Hindlimb muscle (tissue), 1 donor: ENCODE measurements around the gene COX6B2. TPM values are rescaled to one million over a fixed set of nuclear protein-coding genes. Genes with fewer than 3 reads are reported as not detected.
A peak's percentile ranks its signal among the peaks of the same experiment; 100 is the strongest.

ENCODE experiments used
- DNase-seq: peaks from one replicate; pipeline ENCODE4 v3.0.0-alpha.2; 2013
- polyA plus RNA-seq: library from polyadenylated mRNA; unstranded; fragments of 120-200 nt; gene quantifications from one replicate; pipeline ENCODE4 v1.2.1, GENCODE V29; 2013; ENCODE audit not compliant: insufficient read length

The COX6B2 gene
- polyA plus RNA-seq, 1 donor: 0.65 TPM

DNA sequence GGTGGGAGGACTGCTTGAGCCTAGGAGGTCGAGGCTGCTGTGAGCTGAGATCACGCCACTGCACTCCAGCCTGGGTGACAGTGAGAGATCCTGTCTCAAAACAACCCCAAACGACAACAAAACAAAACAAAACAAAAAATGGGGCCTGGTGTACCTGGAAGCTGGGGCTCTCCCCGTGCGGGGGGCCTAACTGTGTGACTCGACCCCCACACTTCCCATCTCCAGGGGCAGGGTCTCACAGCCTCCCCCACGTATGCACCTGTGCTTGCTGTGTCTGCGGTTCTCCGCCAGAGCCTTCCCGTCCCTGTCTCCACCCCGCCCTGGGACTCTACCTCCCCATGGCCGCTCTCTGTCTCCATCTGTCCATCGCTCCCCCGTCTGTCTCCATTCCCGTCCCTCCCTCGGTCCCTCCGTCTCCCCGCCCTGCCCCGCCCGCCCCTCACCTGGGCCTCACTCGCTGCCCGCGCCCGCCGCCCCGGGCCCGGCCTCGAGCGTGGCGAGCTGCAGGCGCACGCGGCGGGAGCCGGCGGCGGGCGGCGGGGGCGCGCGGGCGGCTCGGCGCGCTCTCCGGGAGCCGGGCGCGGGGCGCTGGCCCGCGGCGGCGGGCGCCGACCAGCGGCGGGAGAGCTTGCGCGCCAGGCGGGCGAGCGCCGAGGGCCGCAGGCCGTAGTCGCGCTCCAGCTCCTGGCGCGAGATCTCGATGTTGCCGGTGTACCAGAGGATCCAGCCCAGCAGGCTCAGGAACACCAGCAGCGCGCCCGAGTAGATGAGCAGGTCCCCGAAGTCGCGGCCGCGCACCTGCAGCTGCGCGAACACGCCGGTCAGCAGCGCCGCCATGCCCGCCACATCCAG, 29.0 kb upstream of the COX6B2 start:
- DNase-seq: peak; percentile 68

DNA sequence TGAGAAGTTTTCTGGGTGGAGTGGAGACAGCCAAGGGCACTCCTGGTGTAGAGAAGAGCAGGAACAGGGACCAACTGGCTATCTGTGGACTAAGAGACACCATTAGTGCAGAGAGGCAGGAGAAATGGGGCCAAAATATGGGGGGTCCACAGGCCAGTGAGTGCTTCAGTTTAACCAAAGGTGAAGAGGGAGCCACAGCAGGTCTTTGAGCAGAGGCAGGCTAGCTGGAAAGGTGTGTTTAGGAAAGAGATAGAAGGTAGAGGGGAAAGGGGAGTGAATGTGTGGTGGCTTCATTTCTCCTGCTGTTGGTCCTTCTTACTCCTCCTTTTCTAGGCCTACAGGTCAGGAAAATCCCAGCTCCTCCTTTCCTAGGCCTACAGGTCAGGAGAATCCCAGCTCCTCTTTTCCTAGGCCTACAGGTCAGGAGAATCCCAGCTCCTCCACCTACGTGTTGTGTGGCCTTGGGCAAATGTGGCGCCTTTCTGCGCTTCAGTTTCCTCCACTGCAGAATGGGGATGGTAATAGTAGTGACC, 28.1 kb upstream of the COX6B2 start:
- DNase-seq: no peak

DNA sequence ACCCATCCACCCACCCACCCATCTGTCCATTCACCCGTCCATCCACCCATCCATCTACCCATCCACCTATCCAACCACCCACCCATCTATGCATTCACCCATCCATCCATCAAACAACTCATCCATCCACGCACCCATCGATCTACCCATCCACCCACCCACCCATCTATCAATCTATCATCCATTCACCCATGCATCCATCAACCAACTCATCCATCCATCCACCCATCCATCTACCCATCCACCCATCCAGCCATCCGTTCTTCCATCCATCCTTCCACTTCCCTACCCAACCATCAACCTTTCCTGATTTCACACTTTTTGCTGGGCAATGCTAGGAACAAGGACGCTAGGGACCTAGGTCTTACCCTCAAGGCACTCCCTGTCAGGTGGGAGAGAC, 27.5 kb upstream of the COX6B2 start:
- DNase-seq: no peak

DNA sequence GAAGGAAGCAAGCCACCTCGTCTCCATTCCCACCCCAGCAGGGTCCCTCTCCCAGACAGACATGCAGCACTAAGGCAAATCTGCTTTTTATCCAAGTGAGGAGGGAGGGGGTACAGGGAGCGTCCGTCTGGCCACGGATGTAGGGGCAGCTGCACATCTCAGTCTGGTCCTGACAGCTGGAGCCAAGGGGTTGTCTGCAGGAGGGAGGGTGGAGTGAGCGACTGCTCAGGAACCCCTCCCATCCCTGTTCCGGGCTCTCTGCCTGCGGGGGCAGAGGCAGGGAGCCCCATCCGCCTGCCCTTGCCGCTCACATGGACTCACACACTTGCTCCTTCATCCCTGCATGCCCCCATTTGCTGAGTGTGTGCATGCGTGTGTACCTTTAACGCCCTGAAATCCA, 24.7 kb upstream of the COX6B2 start:
- DNase-seq: peak; percentile 58

DNA sequence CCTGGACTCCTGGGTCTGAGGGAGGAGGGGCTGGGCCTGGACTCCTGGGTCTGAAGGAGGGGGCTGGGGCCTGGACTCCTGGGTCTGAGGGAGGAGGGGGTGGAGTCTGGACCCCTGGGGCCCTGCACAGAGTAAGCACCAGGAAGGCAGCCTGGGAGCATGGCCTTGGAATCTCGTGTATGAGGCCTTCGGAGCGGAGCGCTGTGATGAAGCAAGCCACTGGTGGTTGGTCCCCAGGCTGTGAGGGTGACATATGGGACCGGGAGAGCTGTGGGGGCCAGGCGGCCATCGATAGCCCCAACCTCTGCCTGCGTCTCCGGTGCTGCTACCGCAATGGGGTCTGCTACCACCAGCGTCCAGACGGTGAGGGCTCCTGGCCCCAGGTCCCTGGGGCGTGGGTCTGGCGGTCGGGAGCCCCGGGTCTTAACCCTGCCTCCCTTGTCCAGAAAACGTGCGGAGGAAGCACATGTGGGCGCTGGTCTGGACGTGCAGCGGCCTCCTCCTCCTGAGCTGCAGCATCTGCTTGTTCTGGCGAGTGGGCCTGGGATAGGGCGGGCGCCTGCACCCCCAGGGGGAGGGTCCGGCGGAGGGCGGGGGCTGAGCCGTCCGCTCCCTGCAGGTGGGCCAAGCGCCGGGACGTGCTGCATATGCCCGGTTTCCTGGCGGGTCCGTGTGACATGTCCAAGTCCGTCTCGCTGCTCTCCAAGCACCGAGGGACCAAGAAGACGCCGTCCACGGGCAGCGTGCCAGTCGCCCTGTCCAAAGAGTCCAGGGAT, 23.0 kb upstream of the COX6B2 start:
- no peak for DNase-seq

DNA sequence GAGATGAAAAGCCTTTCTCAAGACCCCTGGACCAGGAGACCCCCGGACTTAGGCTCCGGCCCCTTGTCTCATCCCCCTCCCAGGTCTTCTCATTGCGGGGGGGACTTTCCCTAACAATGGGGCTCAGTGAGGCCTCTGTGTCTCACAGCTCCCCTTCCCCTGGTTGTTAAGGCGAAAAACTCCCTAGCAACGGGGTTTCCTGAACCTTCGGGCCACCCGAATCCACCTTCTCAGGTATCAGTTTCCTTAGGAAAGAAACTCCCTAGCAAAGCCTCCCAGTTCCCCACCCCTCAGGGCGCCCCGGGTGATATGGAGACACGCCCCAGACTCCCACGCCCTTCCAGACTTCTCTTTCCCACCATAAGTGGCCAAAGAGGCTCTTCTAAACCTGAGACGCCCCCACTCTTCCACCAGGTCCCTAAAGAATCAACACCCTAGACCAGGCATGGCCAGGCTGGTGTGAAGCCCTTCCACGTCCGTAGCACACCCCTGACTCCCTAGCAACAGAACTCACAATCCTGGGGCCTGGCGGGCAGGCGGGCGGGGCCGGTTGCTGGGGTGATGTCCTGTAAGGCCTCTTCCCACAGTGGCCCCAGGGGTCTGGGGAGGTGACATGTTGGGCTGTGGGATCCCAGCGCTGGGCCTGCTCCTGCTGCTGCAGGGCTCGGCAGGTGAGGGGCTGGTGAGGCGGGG, 21.9 kb upstream of the COX6B2 start, which contains the start of gene TMEM190:
Gene TMEM190, plus strand, starts transcription at position 586 of the 693 bp plus-strand sequence. Its CDS starts 28 bp downstream, at position 614.
- no peak for DNase-seq

DNA sequence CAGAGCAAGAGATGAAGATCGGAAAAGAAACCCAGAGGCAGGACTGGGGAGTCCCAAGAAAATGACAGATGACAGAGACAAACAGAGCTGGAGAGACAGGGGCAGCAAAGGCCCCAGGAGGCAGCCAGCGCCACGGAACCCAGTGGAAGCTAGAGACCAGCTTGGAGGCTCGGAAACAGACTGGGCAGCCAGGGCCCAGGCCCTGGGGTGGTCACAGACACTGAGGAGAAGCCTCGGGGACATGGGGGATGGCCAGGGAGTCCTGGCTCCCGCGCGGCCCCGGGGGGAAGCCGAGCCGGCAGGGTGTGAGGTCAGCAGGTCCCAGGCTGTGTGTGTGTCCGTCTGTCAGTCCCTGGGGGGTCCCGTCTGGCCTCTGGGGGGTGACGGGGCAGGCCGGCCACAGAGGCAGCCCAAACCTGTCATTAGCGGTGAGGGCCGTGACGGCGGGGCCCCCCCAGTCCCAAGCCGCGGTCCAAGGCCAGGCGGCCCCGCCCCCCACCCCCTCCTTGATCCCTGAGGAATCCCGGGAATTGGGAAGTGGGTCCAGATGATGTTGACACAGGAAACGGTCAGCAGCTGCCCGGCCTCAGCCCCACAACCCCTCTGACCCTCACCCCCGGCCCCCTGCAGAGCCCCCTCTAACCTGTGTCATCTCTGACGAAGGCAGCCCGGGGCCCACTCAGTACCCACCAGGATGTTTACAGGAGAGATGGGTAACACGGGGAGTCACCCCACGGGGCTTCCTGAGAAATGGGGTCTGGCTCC, 19.7 kb upstream of the COX6B2 start:
- no peak for DNase-seq

DNA sequence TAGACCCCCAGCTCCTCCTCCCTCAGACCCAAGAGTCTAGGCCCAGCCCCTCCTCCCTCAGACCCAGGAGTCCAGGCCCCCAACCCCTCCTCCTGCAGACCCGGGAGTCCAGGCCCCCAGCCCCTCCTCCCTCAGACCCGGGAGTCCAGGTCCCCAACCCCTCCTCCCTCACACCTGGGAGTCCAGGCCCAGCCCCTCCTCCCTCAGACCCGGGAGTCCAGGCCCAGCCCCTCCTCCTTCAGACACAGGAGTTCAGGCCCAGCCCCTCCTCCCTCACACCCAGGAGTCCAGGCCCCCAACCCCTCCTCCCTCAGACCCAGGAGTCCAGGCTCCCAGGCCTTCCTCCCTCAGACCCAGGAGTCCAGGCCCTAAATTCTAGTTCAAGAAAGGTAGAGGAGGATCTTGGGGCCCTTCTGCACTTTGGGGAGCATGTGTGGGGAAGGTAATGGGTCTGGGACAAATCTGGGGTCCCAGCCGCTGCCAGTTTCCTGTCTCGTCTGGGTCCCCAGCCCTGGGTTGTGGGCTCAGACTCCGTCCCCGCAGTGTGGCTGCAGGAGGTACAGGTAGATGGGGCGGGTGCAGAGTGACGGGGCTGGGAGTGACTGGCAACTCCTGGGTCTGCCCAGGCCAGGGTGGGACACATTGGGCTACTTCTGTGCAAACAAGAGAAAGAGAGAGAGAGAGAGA, 18.9 kb upstream of the COX6B2 start:
- no peak for DNase-seq

DNA sequence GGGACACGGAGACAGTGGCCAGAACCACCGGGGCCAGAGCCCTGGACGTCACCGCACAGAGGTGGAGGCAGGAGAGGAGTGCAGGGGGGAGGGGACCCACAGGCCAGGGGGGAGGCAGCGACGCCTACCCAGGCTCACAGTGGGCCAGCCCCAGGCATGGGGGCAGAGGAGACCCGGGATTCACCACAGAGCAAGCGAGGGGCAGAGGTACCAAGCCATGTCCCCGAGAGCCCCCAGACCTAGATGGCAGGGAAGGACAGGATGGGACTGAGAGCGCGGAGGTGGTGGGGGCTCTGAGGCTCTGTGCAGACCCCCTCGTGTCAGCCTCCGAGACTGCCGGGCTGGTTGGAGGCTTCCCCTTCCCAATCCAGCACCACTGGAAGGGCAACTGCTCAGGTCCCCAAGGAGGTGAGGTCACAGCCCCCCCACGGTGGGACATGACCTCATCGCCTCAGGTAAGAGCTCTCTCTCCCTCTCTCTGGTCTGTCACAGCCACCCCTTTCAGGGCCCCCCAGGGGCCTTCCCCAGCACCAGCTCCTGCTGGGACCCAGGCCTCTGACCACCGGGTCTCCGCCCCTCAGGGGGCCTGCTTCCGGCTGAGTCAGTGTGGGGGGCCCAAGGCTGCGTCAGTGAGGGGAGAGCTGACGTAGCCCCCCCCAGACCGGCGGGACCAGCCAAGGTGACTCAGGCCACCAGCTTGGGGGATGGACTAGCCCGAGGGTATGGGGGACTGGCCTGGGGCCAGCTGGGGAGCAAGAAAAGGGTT, 18.0 kb upstream of the COX6B2 start:
- DNase-seq: no peak

DNA sequence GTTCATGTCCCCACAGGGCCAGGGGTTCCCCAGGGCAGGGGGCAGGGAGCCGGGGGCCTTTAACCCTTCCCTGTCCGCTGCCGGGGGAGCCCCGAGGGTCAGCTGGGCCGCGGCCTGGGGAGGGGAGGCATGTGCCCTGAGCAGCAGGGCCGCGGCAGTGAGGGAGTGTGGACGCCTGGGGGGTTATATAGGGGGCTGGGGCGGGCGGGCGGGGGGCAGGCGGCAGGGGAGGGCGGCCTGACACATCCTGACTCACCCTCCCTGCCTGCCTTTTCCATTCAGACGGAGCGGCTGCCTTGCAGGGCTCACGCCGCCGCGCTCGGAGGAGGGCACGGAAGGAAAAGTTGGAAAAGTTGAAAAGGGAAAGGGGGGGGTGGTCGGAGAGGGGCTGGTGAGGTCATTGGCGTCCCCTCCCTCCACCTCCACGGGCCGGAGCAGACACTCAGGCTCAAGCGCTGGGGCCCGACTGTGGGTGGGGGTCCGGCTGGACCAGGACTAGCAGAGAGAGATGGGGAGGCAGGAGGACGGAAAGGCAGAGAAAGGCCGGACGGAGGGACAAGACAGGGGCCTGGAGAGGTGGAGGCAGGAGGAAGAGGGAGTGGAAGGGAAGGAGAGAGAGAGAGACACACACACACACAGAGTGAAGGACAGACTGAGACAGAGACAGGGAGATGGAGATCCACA, 15.9 kb upstream of the COX6B2 start, which contains the start of gene IL11:
Gene IL11, minus strand, starts transcription at position 159 of the 684 bp plus-strand sequence. Its CDS starts 153 bp downstream, at position 6.
- no peak for DNase-seq

DNA sequence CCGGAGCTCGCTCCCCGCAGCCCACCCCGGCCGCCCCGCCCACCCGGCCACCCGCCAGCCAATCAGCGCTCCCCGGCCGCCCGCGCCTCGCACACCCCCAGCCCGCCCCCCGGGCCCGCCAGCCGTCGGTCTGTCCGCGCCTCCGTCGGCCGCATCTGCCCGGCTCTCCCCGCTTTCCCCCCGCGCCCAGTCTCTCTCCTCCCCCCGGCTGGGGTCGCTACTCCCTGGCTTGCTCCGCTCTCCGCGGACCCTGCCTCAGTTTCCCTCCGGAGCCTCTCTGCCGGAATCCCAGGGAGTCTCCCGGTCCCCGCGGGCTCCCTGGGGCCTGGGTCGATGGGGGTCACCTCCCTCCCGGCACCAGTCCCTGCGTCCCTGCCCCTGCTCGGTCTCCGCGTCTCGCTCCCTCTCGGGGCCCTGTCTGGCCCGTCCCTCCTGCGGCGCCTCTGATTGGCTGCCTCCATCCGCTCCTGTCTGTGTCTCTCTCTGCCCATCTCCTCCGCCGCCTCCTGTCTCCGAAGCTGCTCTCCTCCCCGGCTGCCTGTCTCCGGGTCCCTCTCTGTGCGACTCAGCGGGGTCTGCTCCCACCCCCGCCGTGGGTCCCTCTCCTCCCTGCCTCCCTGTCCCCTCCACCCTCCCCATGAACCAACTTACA, 15.3 kb upstream of the COX6B2 start:
- no peak for DNase-seq

DNA sequence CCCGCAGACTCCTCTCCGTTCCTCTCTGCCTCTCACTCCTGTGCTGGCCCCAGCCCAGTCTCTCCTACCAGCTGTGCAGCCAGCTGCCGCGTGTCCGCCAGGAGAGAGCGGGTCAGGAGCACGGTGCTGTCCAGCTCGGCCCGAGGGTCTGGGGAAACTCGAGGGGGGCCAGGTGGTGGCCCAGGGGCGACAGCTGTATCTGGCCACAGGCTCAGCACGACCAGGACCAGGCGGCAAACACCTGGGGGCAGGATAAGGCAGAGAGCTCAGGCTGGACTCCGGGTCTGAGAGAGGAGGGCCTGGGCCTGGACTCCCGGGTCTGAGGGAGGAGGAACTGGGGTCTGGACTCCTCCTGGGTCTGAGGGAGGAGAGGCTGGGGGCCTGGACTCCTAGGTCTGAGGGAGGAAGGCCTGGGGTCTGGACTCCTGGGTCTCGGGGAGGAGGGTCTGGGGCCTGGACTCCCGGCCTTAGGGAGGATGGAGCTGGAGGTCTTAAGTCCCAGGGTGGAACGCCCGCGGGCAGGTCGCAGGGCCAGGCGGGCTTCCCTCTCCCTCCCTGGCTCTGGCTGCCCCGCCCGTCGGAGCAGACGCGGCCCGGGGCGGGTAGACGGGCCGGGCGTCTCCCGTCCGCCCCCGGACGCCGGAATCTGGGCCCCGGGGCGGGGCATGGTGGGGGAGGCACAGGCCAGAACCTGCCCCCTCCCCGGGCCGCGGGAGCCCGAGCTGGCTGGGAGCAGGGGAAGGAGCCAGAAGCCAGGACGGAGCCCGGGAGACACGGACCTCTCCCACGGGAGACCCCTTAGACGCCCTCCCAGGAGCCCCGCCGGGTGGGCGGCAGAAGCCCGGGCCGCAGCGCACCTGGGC, 14.4 kb upstream of the COX6B2 start:
- DNase-seq: no peak

DNA sequence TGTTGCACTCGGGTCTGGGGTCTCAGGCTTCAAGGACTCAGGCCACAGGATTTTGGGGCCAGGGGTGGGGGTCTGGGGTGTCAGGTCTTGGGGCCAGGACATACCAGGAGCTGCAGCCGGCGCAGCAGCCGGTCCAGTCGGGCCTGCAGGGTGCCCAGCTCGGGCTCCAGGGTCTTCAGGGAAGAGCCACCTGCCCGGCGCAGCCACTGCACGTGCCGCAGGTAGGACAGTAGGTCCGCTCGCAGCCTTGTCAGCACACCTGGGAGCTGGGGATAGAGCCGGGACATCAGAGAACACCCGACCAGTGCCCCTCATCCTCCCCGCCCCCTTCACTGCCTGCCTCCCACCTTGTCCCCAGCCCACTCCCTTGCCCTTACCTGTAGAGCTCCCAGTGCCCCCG, 13.6 kb upstream of the COX6B2 start:
- no peak for DNase-seq

DNA sequence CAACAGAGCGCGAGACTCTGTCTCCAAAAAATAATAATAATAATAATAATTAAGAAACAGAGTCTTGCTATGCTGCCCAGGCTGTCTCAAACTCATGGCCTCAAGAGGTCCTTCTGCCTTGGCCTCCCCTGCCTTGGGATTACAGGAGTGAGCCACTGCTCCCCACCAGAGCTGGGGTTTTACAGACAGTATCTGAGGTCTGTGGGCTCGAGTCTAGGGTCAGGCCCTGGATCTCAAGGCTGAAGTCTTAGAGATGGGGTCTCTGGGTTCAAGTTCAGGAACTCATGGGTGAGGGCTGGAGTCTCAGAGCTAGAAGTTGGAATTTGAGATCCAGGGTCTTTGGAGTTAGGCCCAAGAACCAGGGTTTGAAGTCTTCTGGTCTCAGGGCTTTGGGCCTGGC, 12.3 kb upstream of the COX6B2 start:
- no peak for DNase-seq

DNA sequence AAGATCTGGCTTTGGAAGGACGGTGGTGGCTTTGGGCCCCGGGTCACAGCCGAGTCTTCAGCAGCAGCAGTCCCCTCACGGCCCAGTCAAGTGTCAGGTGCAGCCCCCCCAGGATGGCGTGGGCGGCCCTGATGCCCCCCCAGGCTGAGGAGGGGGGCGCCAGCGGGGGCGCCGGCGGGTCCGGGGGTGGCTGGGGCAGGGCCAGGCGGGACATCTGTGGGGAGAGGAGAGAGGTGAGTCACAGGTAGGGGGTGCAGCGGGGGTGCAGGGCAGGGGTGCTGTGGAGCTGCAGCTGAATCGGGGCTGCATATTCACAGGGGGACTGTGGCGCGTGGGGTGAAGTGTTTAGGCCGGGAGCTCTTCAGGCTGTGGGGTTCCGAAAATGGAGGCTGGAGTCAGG, 11.4 kb upstream of the COX6B2 start:
- no peak for DNase-seq

DNA sequence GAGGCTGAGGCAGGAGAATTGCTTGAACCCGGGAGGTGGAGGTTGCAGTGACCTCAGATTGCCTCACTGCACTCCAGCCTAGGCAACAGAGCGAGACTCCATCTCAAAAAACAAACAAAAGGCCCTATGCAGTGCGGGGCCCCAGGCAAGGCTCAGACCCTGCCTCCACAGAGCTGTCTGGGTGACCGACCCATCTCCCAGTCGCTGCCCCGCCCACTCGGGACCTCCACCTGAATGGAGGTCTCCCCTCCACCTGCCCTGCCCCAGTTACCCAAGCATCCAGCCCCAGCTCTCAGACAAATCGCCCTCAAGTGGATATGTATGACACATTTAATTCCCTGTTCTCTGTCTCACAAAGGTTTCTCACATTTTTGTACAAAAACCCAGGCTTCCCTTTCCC, 10.7 kb upstream of the COX6B2 start:
- DNase-seq: no peak

DNA sequence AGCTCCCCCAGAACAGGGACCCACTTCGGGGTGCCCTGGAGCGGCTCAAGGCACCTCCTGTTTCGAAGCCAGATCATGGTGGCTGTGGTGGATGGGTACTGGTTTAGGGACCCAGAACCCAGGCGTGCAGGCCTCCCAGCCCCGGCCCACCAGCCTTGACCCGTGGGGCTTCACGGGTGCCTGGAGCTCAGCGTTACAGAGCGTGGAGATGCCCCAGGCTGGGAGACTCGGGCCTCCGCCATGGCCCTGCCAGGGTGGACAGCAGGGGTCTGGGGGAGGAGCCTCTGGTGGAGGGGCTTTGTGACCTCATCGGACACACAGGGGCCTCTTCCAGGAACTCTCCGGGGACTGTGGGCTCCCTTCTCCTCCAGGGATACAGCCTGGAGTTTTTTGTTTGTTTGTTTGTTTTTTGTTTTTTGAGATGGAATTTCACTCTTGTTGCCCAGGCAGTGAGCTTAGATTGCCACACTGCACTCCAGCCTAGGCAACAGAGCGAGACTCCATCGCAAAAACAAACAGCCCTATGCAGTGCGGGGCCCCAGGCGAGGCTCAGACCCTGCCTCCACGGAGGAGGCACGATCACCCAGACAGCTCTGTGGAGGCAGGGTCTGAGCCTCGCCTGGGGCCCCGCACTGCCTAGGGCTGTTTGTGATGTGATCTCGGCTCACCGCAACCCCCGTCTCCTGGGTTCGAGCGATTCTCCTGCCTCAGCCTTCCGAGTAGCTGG, 8.6 kb upstream of the COX6B2 start, which contains the start of gene GARIN5B:
Gene GARIN5B, minus strand, starts transcription at position 271 of the 727 bp plus-strand sequence. Its CDS starts 194 bp downstream, at position 77.
- no peak for DNase-seq
